Right lobe of liver (tissue), 4 donors: ENCODE data around the gene ERMAP.

ENCODE experiments used
- CTCF ChIP-seq, 4 donors: fragments of 200-600 bp in 3 of 4; fragments of 450-650 bp in 1 of 4; IDR thresholded peaks; one replicate each; pipeline versions ENCODE4 v1.5.1 to v1.8.0; 2016 to 2022; ENCODE audit warnings: antibody characterized with exemption in 4 of 4, mild to moderate bottlenecking in 2 of 4
- POLR2A ChIP-seq: fragments of 450-650 bp; IDR thresholded peaks from one replicate; pipeline ENCODE4 v1.6.1; 2017; ENCODE audit warnings: antibody characterized with exemption, mild to moderate bottlenecking
- donor health status: DM: no; HTN: no; CAD: no.
- donor health status: DM: no; HTN: no; CAD: no.
- donor health status: DM: no; HTN: yes; CAD: no.

GRCh38 chr1:42830631-42831030, 13.7 kb downstream of the ERMAP start:
- no peak for TF ChIP-seq CTCF (IDR thresholded peaks at IDR 0.05)
- no peak for TF ChIP-seq POLR2A
